Liver (tissue), 9 donors: ENCODE measurements around the gene RSAD2. TPM values are rescaled to one million over a fixed set of nuclear protein-coding genes. Genes with fewer than 3 reads are reported as not detected.

ENCODE experiments used
- DNase-seq: peaks from one replicate; pipeline ENCODE4 v3.0.0-alpha.2; 2017; ENCODE audit warnings: low spot score
- H3K27ac ChIP-seq, 2 donors: one replicate each; pipeline ENCODE4 v1.7.0; 2013; ENCODE audit warnings: inconsistent platforms in 2 of 2, low read length in 2 of 2, control low read depth in 1 of 2, low read depth in 1 of 2, mild to moderate bottlenecking in 1 of 2
- H3K27me3 ChIP-seq, 4 donors: one replicate each; pipeline versions ENCODE4 v1.6.1 to v1.7.0; 2013; ENCODE audit warnings: low read length in 3 of 4, inconsistent platforms in 1 of 4, mild to moderate bottlenecking in 1 of 4, moderate library complexity in 1 of 4; ENCODE audit not compliant: control insufficient read depth in 4 of 4, insufficient read depth in 4 of 4
- H3K36me3 ChIP-seq, 4 donors: one replicate each; pipeline versions ENCODE4 v1.6.1 to v1.7.0; 2013; ENCODE audit warnings: low read length in 3 of 4, mild to moderate bottlenecking in 3 of 4, low read depth in 1 of 4, moderate library complexity in 1 of 4; ENCODE audit not compliant: control insufficient read depth in 4 of 4, insufficient read depth in 3 of 4
- H3K4me1 ChIP-seq, 4 donors: one replicate each; pipeline versions ENCODE4 v1.6.1 to v1.7.0; 2013; ENCODE audit warnings: low read length in 3 of 4, mild to moderate bottlenecking in 3 of 4, moderate library complexity in 1 of 4; ENCODE audit not compliant: control insufficient read depth in 4 of 4, insufficient read depth in 4 of 4
- H3K4me3 ChIP-seq, 3 donors: one replicate each; pipeline versions ENCODE4 v1.6.1 to v1.7.0; 2013; ENCODE audit warnings: low read length in 3 of 3, control low read depth in 1 of 3, low read depth in 1 of 3, mild to moderate bottlenecking in 1 of 3
- H3K9ac ChIP-seq, 2 donors: one replicate each; pipeline ENCODE4 v1.7.0; 2013; ENCODE audit warnings: low read length in 2 of 2, mild to moderate bottlenecking in 2 of 2, moderate library complexity in 2 of 2, control low read depth in 1 of 2, low read depth in 1 of 2
- H3K9me3 ChIP-seq, 4 donors: one replicate each; pipeline versions ENCODE4 v1.6.1 to v1.7.0; 2013; ENCODE audit warnings: low read length in 3 of 4; ENCODE audit not compliant: control insufficient read depth in 4 of 4
- EGR1 ChIP-seq, 2 donors: IDR thresholded peaks; 2 replicates each; pipeline ENCODE4 v1.6.1; 2016 to 2018; ENCODE audit warnings: antibody characterized with exemption in 2 of 2, low read depth in 2 of 2
- FOXA1 ChIP-seq: IDR thresholded peaks from 2 replicates; pipeline ENCODE4 v1.6.1; 2016; ENCODE audit warnings: antibody characterized with exemption
- FOXA2 ChIP-seq: IDR thresholded peaks from 2 replicates; pipeline ENCODE4 v1.6.1; 2016; ENCODE audit warnings: antibody characterized with exemption
- GABPA ChIP-seq, 2 donors: IDR thresholded peaks in 1 of 2; conservative IDR thresholded peaks in 1 of 2; 2 replicates each; pipeline ENCODE4 v1.6.1; 2016; ENCODE audit warnings: antibody characterized with exemption in 2 of 2, mild to moderate bottlenecking in 1 of 2, moderate library complexity in 1 of 2
- HNF4A ChIP-seq, 2 donors: conservative IDR thresholded peaks; 2 replicates each; pipeline ENCODE4 v1.6.1; 2016; ENCODE audit warnings: antibody characterized with exemption in 2 of 2, mild to moderate bottlenecking in 2 of 2
- HNF4G ChIP-seq: IDR thresholded peaks from 2 replicates; pipeline ENCODE4 v1.6.1; 2016; ENCODE audit warnings: antibody characterized with exemption
- JUND ChIP-seq, 2 donors: IDR thresholded peaks; 2 replicates each; pipeline ENCODE4 v1.6.1; 2016; ENCODE audit warnings: antibody characterized with exemption in 2 of 2
- NR2F2 ChIP-seq: IDR thresholded peaks from 2 replicates; pipeline ENCODE4 v1.6.1; 2016; ENCODE audit warnings: antibody characterized with exemption
- RXRA ChIP-seq, 2 donors: IDR thresholded peaks; 2 replicates each; pipeline ENCODE4 v1.6.1; 2017 to 2018; ENCODE audit warnings: antibody characterized with exemption in 2 of 2, mild to moderate bottlenecking in 1 of 2
- SP1 ChIP-seq: IDR thresholded peaks from 2 replicates; pipeline ENCODE4 v1.6.1; 2018; ENCODE audit warnings: antibody characterized with exemption, mild to moderate bottlenecking
- TAF1 ChIP-seq: conservative IDR thresholded peaks from 2 replicates; pipeline ENCODE4 v1.6.1; 2016; ENCODE audit warnings: antibody characterized with exemption, mild to moderate bottlenecking
- YY1 ChIP-seq: IDR thresholded peaks from 2 replicates; pipeline ENCODE4 v1.6.1; 2016; ENCODE audit warnings: antibody characterized with exemption, mild to moderate bottlenecking
- WGBS: extraction: QIAGEN DNeasy Blood & Tissue Kit; methylation state at CpG from one replicate; pipeline ENCODE4 v1.1.7; 2013; 5-methylcytosine and 5-hydroxymethylcytosine counted together
- polyA plus RNA-seq, 2 donors: library from polyadenylated mRNA; stranded (reverse) in 1 of 2; unstranded in 1 of 2; fragments of 200-250 nt in 1 of 2; fragments of >200 nt in 1 of 2; fragmentation: Nextera tagmentation in 1 of 2; extraction: Ambion mirVana in 1 of 2; gene quantifications; one replicate each; pipeline versions ENCODE4 v1.2.1 to v1.2.3, GENCODE V29; 2013 to 2015
- total RNA-seq, 2 donors: library from RNA; depleted of rRNA; stranded (reverse); fragments of >200 nt; gene quantifications; one replicate each; pipeline ENCODE4 v1.2.3, GENCODE V29; 2014
- TF ChIP-seq, protein P1 (sequence below): fragments of 150-350 bp; IDR thresholded peaks from 2 replicates; pipeline ENCODE4 v1.5.1; 2017; ENCODE audit warnings: improper control_type of control experiment, low read depth, low read length; ENCODE audit not compliant: missing input control
- TF ChIP-seq, protein P2 (sequence below): IDR thresholded peaks from 2 replicates; pipeline ENCODE4 v1.6.1; 2016; ENCODE audit warnings: antibody characterized with exemption
- TF ChIP-seq, protein P3 (sequence below): IDR thresholded peaks from 2 replicates; pipeline ENCODE4 v1.6.1; 2016; ENCODE audit warnings: antibody characterized with exemption, mild to moderate bottlenecking
- TF ChIP-seq, protein P4 (sequence below): IDR thresholded peaks from 2 replicates; pipeline ENCODE4 v1.6.1; 2016; ENCODE audit warnings: antibody characterized with exemption
- donor health status: healthy.
- donor health status: healthy.
- donor health status: healthy.
- donor health status: healthy.
- donor health status: healthy.

The RSAD2 gene
- total and polyA plus RNA-seq, 4 donors, result 1.3 to 15.9 (median 1.9) TPM

DNA sequence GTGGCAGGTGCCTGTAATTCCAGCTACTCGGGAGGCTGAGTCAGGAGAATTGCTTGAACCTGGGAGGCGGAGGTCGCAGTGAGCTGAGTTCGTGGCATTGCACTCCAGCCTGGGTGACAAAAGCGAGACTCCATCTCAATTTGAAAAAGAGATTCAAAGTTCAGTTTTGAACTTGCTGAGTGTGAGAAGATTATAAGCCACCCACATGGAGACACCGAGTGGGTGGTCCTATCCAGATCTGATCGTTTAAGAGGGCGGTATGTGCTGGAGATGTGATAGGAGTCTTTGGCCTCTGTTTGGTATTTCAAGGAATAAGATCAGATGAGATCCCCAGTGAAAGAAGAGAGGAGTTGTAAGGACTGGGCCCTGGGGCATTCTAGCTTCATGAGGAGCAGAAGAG lies 65.3 kb downstream of the RSAD2 start:
- WGBS, result 96% methylated on average over 8 of the region's 8 CpGs
- no peaks in the 10 kb centered on the region for H3K27me3 ChIP-seq

DNA sequence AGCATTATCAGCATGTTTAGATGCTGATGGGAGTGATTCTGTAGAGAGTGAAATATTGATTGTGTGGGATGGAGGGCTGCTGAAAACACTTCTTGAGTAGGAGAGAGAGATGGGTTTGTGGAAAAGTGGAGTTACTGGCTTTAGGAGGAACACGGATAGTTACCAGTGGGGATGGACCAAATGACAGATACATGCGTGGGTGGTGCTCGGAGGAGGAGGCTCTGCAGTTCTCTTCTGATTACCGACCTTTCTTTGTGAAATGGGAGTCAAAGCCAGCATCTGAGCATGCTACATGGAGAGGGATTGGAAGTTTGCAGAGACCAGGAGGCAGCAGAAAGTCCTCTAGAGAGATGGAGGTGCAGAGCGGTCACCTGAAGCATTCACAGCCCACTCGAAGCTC lies 65.9 kb downstream of the RSAD2 start:
- Histone ChIP-seq H3K36me3 (no peaks in the 10 kb centered on the region), H3K27ac (no peak overlapping the region), H3K4me3 (no peak overlapping the region), H3K4me1 (no peaks in the 10 kb centered on the region), H3K9me3 (no peaks in the 10 kb centered on the region), H3K9ac (no peak overlapping the region), H3K27me3 (no peaks in the 10 kb centered on the region)
- TF ChIP-seq TAF1 (no peak), HNF4G (no peak), FOXA1 (no peak)
- no peak for DNase-seq
- WGBS, result 96% methylated on average over 6 of the region's 6 CpGs

More for the DNA sequence above, 65.3 kb downstream of the RSAD2 start:
- no peaks in the 10 kb centered on the region for H3K4me1 ChIP-seq
- H3K27ac ChIP-seq, result no peak overlapping the region
- no peak for DNase-seq
- no peak overlapping the region for H3K4me3 ChIP-seq
- H3K9ac ChIP-seq, result no peak overlapping the region
- H3K9me3 ChIP-seq, result no peaks in the 10 kb centered on the region
- no peaks in the 10 kb centered on the region for H3K36me3 ChIP-seq
- no peak for TF ChIP-seq HNF4A (conservative IDR thresholded peaks at IDR 0.05)
- TF ChIP-seq, protein P1, sequence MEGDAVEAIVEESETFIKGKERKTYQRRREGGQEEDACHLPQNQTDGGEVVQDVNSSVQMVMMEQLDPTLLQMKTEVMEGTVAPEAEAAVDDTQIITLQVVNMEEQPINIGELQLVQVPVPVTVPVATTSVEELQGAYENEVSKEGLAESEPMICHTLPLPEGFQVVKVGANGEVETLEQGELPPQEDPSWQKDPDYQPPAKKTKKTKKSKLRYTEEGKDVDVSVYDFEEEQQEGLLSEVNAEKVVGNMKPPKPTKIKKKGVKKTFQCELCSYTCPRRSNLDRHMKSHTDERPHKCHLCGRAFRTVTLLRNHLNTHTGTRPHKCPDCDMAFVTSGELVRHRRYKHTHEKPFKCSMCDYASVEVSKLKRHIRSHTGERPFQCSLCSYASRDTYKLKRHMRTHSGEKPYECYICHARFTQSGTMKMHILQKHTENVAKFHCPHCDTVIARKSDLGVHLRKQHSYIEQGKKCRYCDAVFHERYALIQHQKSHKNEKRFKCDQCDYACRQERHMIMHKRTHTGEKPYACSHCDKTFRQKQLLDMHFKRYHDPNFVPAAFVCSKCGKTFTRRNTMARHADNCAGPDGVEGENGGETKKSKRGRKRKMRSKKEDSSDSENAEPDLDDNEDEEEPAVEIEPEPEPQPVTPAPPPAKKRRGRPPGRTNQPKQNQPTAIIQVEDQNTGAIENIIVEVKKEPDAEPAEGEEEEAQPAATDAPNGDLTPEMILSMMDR, result no peak
- no peak for TF ChIP-seq RXRA (IDR thresholded peaks at IDR 0.05)
- TF ChIP-seq, protein P2, sequence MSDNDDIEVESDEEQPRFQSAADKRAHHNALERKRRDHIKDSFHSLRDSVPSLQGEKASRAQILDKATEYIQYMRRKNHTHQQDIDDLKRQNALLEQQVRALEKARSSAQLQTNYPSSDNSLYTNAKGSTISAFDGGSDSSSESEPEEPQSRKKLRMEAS, result no peak
- TF ChIP-seq, protein P3, sequence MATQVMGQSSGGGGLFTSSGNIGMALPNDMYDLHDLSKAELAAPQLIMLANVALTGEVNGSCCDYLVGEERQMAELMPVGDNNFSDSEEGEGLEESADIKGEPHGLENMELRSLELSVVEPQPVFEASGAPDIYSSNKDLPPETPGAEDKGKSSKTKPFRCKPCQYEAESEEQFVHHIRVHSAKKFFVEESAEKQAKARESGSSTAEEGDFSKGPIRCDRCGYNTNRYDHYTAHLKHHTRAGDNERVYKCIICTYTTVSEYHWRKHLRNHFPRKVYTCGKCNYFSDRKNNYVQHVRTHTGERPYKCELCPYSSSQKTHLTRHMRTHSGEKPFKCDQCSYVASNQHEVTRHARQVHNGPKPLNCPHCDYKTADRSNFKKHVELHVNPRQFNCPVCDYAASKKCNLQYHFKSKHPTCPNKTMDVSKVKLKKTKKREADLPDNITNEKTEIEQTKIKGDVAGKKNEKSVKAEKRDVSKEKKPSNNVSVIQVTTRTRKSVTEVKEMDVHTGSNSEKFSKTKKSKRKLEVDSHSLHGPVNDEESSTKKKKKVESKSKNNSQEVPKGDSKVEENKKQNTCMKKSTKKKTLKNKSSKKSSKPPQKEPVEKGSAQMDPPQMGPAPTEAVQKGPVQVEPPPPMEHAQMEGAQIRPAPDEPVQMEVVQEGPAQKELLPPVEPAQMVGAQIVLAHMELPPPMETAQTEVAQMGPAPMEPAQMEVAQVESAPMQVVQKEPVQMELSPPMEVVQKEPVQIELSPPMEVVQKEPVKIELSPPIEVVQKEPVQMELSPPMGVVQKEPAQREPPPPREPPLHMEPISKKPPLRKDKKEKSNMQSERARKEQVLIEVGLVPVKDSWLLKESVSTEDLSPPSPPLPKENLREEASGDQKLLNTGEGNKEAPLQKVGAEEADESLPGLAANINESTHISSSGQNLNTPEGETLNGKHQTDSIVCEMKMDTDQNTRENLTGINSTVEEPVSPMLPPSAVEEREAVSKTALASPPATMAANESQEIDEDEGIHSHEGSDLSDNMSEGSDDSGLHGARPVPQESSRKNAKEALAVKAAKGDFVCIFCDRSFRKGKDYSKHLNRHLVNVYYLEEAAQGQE, result no peak

DNA sequence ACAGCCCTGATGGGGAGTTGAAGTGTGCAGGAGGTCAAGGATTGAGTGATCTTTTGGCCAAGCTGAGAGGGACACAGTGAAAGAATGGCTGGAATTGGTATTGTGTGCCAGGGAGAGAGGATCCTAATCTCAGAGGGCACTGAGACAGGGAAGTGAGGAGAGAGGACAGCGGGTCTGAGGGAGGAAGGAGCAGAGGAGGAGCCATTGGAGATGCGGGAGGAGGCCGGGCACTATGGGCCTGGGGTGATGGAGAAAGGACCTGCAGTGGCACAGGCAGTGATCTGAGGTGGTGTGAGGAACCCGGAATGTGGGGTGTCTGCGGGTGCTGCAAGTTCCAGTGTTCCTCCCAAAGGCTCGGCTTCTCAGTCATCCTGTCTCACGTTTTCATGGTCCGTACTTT lies 66.4 kb downstream of the RSAD2 start:
- Histone ChIP-seq H3K9me3 (no peaks in the 10 kb centered on the region), H3K9ac (no peak overlapping the region), H3K27ac (no peak overlapping the region), H3K4me1 (no peaks in the 10 kb centered on the region), H3K4me3 (no peak overlapping the region), H3K27me3 (no peaks in the 10 kb centered on the region), H3K36me3 (no peaks in the 10 kb centered on the region)
- WGBS, result 97% methylated on average over 8 of the region's 8 CpGs
- DNase-seq, result no peak
- no peak for TF ChIP-seq JUND (IDR thresholded peaks at IDR 0.05)
- TF ChIP-seq, protein P3, result no peak
- no peak for TF ChIP-seq TAF1
- TF ChIP-seq, protein P2, result no peak
- no peak for TF ChIP-seq FOXA2
- TF ChIP-seq HNF4A (conservative IDR thresholded peaks at IDR 0.05), result no peak
- no peak for TF ChIP-seq HNF4G
- no peak for TF ChIP-seq YY1
- TF ChIP-seq, protein P4, sequence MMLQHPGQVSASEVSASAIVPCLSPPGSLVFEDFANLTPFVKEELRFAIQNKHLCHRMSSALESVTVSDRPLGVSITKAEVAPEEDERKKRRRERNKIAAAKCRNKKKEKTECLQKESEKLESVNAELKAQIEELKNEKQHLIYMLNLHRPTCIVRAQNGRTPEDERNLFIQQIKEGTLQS, result no peak
- TF ChIP-seq GABPA (IDR thresholded peaks at IDR 0.05 in 1 of 2, conservative IDR thresholded peaks at IDR 0.05 in 1 of 2), result no peak
- no peak for TF ChIP-seq FOXA1
- TF ChIP-seq NR2F2, result no peak
- TF ChIP-seq EGR1 (IDR thresholded peaks at IDR 0.05; ENCODE audit: low read depth in 2 of 2), result no peak
- TF ChIP-seq, protein P1, result no peak
- no peak for TF ChIP-seq RXRA (IDR thresholded peaks at IDR 0.05)
- TF ChIP-seq SP1, result no peak
